ENCODE data around the gene ZBTB7A. TPM values are rescaled to one million over a fixed set of nuclear protein-coding genes. Genes with fewer than 3 reads are reported as not detected.

The ZBTB7A gene
- total and polyA plus RNA-seq, 2 of the 4 experiments (the other 2 are of a cell fraction): 3.2 to 10.3 TPM

GRCh38 chr19:4087787-4088679 lies 21.3 kb upstream of the ZBTB7A start:
- no peak overlapping the region for H3K56ac ChIP-seq (ENCODE audit: extremely low read depth, insufficient read depth, low read length)
- H2BK20ac ChIP-seq (ENCODE audit: low read depth, low read length): no peak overlapping the region
- peaks cover 3% of the 10 kb centered on the region; the same call in 1 of the 2 replicates for H4K20me1 ChIP-seq (ENCODE audit: insufficient read depth, low read length)
- H3K18ac ChIP-seq (ENCODE audit: low read depth, low read length): no peak overlapping the region
- DNase-seq (no peak), ATAC-seq (ENCODE audit: low read depth) (no peak)
- no peaks in the 10 kb centered on the region for H3K9me1 ChIP-seq (ENCODE audit: insufficient read depth, low read length)
- H2BK5ac ChIP-seq (ENCODE audit: low read depth, low read length, poor library complexity, severe bottlenecking): no peak overlapping the region
- in situ Hi-C loops (cut with MboI; ENCODE audit: low sequenced_read_pairs) (no loop called here), intact Hi-C loops (cut with micrococcal nuclease) (no loop called here), dilution Hi-C loops (cut with HindIII; ENCODE audit: low sequenced_read_pairs, unreplicated experiment) (no loop called here)
- POLR2A ChIA-PET (ENCODE audit: unreplicated experiment): no interaction called here
- H2BK15ac ChIP-seq (ENCODE audit: low read depth, low read length): no peak overlapping the region
- WGBS, 2 experiments (ENCODE audit: extremely low coverage in 2 of 2, insufficient read length in 1 of 2): 88% methylated on average over 9 of the region's 31 CpGs; no CpG with 5 or more reads in 1 of the 2 experiments
- H3K4me3 ChIP-seq (ENCODE audit: insufficient read depth, low read depth, low read length): no peak overlapping the region
- H3K27me3 ChIP-seq (ENCODE audit: control insufficient read depth, insufficient read depth, low read length): no peaks in the 10 kb centered on the region
- peaks cover 30% of the 10 kb centered on the region for H3K36me3 ChIP-seq (ENCODE audit: control insufficient read depth, insufficient read depth, low read length)
- H3K79me1 ChIP-seq (ENCODE audit: low read depth in 1 of 2, low read length in 2 of 2): no peaks in the 10 kb centered on the region
- no peak overlapping the region for H3K4me2 ChIP-seq (ENCODE audit: low read depth, low read length)
- no peak overlapping the region for H2AFZ ChIP-seq (replicated peaks; ENCODE audit: low read length, poor library complexity)
- H3K4ac ChIP-seq (ENCODE audit: low read depth, low read length): no peak overlapping the region
- H3K4me1 ChIP-seq (ENCODE audit: control insufficient read depth, insufficient read depth, low read length): peaks cover 2% of the 10 kb centered on the region; the same call in 1 of the 2 replicates
- H2AK9ac ChIP-seq (replicated peaks; ENCODE audit: low read depth, low read length, poor library complexity): no peak overlapping the region
- H3K9me3 ChIP-seq (ENCODE audit: control insufficient read depth, insufficient read depth, low read length): no peaks in the 10 kb centered on the region
- H3K27ac ChIP-seq (ENCODE audit: insufficient read depth, low read length): no peak overlapping the region
- BruUV-seq (replicated peaks): no TSS peak
- no peak overlapping the region for H4K5ac ChIP-seq (ENCODE audit: low read depth, low read length)
- H2AK5ac ChIP-seq (ENCODE audit: low read depth, low read length): no peak overlapping the region
- CTCF ChIA-PET: no interaction called here
- no peak overlapping the region for H4K91ac ChIP-seq (ENCODE audit: insufficient read depth, low read depth, low read length)
- H4K8ac ChIP-seq (ENCODE audit: low read depth in 2 of 2, low read length in 2 of 2): no peak overlapping the region
- no peak overlapping the region for H3K9ac ChIP-seq (ENCODE audit: low read depth, low read length)
- no peak overlapping the region for H2BK120ac ChIP-seq (ENCODE audit: low read depth, low read length)
- no peak overlapping the region for H3K23ac ChIP-seq (ENCODE audit: low read depth, low read length)
- no peak overlapping the region for H3K14ac ChIP-seq (replicated peaks; ENCODE audit: low read depth, low read length)
- TF ChIP-seq RAD21 (IDR thresholded peaks at IDR 0.05; ENCODE audit: low read length): no peak
- no peak for TF ChIP-seq USF2 (IDR thresholded peaks at IDR 0.05; ENCODE audit: low read depth, low read length)
- no peak for TF ChIP-seq CHD1 (IDR thresholded peaks at IDR 0.05; ENCODE audit: low read depth, low read length)
- no peak for TF ChIP-seq CEBPB (IDR thresholded peaks at IDR 0.05; ENCODE audit: low read depth, low read length)
- no peak for TF ChIP-seq MXI1 (IDR thresholded peaks at IDR 0.05; ENCODE audit: borderline replicate concordance, low read depth, low read length)
- TF ChIP-seq ELK1 (IDR thresholded peaks at IDR 0.05; ENCODE audit: borderline replicate concordance, low read depth, low read length): no peak
- TF ChIP-seq RFX5 (IDR thresholded peaks at IDR 0.05; ENCODE audit: low read depth, low read length): no peak
- TF ChIP-seq CTCF (conservative IDR thresholded peaks at IDR 0.05; ENCODE audit: low read depth, low read length): no peak
- TF ChIP-seq NFE2L2 (IDR thresholded peaks at IDR 0.05; ENCODE audit: low read depth, low read length): no peak
- TF ChIP-seq MAFK (IDR thresholded peaks at IDR 0.05; ENCODE audit: low read depth, low read length): no peak
- no peak for TF ChIP-seq POLR2A (IDR thresholded peaks at IDR 0.05; ENCODE audit: low read depth, low read length)
- TF ChIP-seq SMC3 (IDR thresholded peaks at IDR 0.05; ENCODE audit: low read depth, low read length): no peak
- TF ChIP-seq RCOR1 (IDR thresholded peaks at IDR 0.05; ENCODE audit: insufficient replicate concordance, low read length): no peak
- TF ChIP-seq MAZ (IDR thresholded peaks at IDR 0.05; ENCODE audit: borderline replicate concordance, low read depth, low read length): no peak
- no peak for TF ChIP-seq FOS (IDR thresholded peaks at IDR 0.05; ENCODE audit: low read depth, low read length)
